Left ventricle myocardium inferior (tissue), 1 donor: Measurements from ENCODE around the gene VAMP4. TPM values are rescaled to one million over a fixed set of nuclear protein-coding genes. Genes with fewer than 3 reads are reported as not detected.

Experiments used
- DNase-seq: peaks from one replicate; pipeline ENCODE4 v3.0.0-alpha.2; 2020
- H3K27ac ChIP-seq: fragments of 200-600 bp; replicated peaks from 2 replicates; pipeline ENCODE4 v1.8.0; 2021
- H3K27me3 ChIP-seq: fragments of 200-600 bp; 2 replicates; pipeline ENCODE4 v1.8.0; 2021; ENCODE audit warnings: low read depth
- H3K36me3 ChIP-seq: fragments of 200-600 bp; 2 replicates; pipeline ENCODE4 v1.8.0; 2021
- H3K4me1 ChIP-seq: fragments of 200-600 bp; 2 replicates; pipeline ENCODE4 v1.8.0; 2021
- H3K4me3 ChIP-seq: fragments of 200-600 bp; 2 replicates; pipeline ENCODE4 v1.8.0; 2021; ENCODE audit warnings: mild to moderate bottlenecking, moderate library complexity
- H3K9me3 ChIP-seq: fragments of 200-600 bp; replicated peaks from 2 replicates; pipeline ENCODE4 v1.8.0; 2021
- CTCF ChIP-seq: fragments of 200-600 bp; IDR thresholded peaks from 2 replicates; pipeline ENCODE4 v1.8.0; 2021; ENCODE audit warnings: antibody characterized with exemption, mild to moderate bottlenecking, borderline replicate concordance
- intact Hi-C: fragments of 100-400 bp; cut with micrococcal nuclease; formaldehyde crosslinking; loops from one replicate; pipeline ENCODE4 v1.11.0; 2022
- total RNA-seq: library from RNA; stranded (reverse); fragmentation: NEBNext Ultra II Directional; extraction: Animal tissue kit (Norgen Biotek cat#: 25700); gene quantifications from one replicate; pipeline ENCODE4 v1.2.1, GENCODE V29; 2021
- donor health status: DM: no; HTN: yes; CAD: no; lungs with severe emphysema.

Gene VAMP4
- total RNA-seq, 1 donor from 2014 or later, result 8.1 TPM

DNA sequence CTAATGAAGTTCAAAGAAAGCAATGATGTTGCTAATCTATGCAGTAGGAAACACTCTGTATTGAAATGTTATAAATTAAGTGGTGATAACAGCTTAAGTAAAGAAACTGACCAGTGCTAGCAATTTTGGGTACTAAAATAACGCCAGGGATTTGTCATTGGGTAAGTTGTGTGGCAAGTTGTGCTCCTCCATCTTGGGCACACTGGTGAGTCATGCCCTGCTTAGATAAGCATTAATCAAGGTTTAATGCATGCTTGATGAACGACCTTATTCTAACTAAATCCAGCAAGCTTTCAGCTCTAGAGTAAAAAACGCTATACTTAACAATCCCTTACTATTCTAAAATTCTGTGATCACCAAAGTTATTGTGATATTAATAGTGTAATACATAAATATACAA, 25.2 kb downstream of the VAMP4 start:
- Histone ChIP-seq H3K27me3 (no peaks in the 10 kb centered on the region), H3K27ac (peak overlapping the region; percentile 48), H3K36me3 (peaks cover 7% of the 10 kb centered on the region), H3K4me3 (no peak overlapping the region), H3K9me3 (no peaks in the 10 kb centered on the region), H3K4me1 (peaks cover 28% of the 10 kb centered on the region)
- TF ChIP-seq CTCF, result no peak
- intact Hi-C loops, result loop anchor here (10.0 kb wide), 1 partner anchor 72 kb away; no protein-coding TSS in a partner anchor
- no peak for DNase-seq

DNA sequence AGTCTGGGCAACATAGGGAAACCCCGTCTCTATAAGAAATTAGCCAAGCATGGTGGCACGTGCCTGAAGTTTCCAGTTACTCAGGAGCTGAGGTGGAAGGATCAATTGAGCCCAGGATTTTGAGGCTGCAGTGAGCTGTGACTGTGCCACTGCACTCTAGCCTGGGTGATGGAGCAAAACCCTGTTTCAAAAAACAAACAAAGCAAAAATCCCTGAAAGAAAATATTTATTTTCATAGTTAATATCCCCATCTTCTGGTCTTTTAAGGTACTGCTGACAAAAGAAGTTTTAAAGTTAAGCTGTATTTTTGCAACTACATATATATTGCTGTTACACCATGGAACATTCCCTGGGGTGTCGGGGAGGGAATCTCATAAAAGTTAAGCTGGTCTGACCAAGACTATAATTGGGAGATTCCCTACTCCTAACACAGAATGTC, 26.0 kb downstream of the VAMP4 start:
- Histone ChIP-seq H3K27me3 (no peaks in the 10 kb centered on the region), H3K4me1 (peaks cover 28% of the 10 kb centered on the region), H3K36me3 (peaks cover 7% of the 10 kb centered on the region), H3K9me3 (no peaks in the 10 kb centered on the region), H3K4me3 (no peak overlapping the region), H3K27ac (peak overlapping the region; percentile 48)
- peak; percentile 68 for TF ChIP-seq CTCF
- DNase-seq, result no peak
- intact Hi-C loops, result loop anchor here (10.0 kb wide), 1 partner anchor 71 kb away; no protein-coding TSS in a partner anchor

DNA sequence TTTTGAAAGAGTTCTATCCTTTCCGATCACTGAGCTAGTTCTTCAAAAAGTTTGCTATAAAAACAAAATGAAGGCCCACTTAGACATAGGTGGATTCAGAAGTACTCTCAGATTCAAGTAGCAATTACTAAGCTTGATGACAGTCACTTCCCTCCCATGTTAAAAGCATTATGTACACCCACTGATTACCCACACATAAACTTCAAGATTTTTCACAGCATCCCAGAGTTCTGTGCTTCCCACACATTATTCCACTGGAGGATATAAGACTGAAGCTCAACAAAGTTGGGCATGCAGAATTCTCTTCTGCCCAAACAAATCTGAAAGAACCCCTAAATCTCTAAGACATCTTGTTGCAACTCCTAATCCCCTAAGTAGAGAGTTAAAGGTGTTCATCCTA, 29.5 kb downstream of the VAMP4 start:
- peaks cover 37% of the 10 kb centered on the region for H3K36me3 ChIP-seq
- no peak for DNase-seq
- TF ChIP-seq CTCF, result no peak
- intact Hi-C loops, result loop anchor here (10.0 kb wide), 1 partner anchor 68 kb away; no protein-coding TSS in a partner anchor
- H3K27ac ChIP-seq, result no peak overlapping the region
- no peaks in the 10 kb centered on the region for H3K9me3 ChIP-seq
- H3K4me3 ChIP-seq, result no peak overlapping the region
- peaks cover 23% of the 10 kb centered on the region for H3K4me1 ChIP-seq
- H3K27me3 ChIP-seq, result no peaks in the 10 kb centered on the region

DNA sequence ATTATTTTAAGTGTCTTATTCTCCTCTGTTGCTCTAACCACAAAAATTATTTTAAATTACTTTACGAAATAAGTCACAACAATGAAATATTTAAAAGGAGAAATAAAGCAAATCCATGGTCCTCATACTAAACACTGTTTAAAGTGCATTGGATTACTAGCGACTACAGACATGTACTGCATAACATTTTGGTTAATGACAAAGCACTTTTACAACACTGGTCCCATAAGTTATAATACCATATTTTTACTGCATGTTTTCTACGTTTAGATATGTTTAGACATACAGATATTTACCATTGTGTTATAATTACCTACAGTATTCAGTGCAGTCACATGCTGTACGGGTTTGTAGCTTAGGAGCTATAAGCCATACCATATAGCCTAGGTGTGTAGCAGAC, 30.2 kb downstream of the VAMP4 start:
- peaks cover 33% of the 10 kb centered on the region for H3K36me3 ChIP-seq
- H3K27ac ChIP-seq, result no peak overlapping the region
- intact Hi-C loops, result loop anchor here (10.0 kb wide), 1 partner anchor 67 kb away; no protein-coding TSS in a partner anchor
- H3K4me3 ChIP-seq, result no peak overlapping the region
- TF ChIP-seq CTCF, result no peak
- H3K9me3 ChIP-seq, result no peaks in the 10 kb centered on the region
- H3K4me1 ChIP-seq, result peaks cover 16% of the 10 kb centered on the region
- H3K27me3 ChIP-seq, result no peaks in the 10 kb centered on the region
- DNase-seq, result no peak

GRCh38 chr1:171707583-171707982, 34.3 kb downstream of the VAMP4 start:
- peaks cover 46% of the 10 kb centered on the region for H3K36me3 ChIP-seq

More at GRCh38 chr1:171707583-171707982, 34.3 kb downstream of the VAMP4 start:
- no peak for DNase-seq
- no peak overlapping the region for H3K4me3 ChIP-seq
- H3K27ac ChIP-seq, result no peak overlapping the region
- no peaks in the 10 kb centered on the region for H3K4me1 ChIP-seq
- no peak for TF ChIP-seq CTCF
- H3K9me3 ChIP-seq, result no peaks in the 10 kb centered on the region
- intact Hi-C loops, result no loop called here
- H3K27me3 ChIP-seq, result no peaks in the 10 kb centered on the region
